ENCODE measurements around the gene AGPS.

The AGPS gene

GRCh38 chr2:177467646-177468045, 75.1 kb downstream of the AGPS start:
- no peaks in the 10 kb centered on the region for H4K20me1 ChIP-seq (ENCODE audit: insufficient read depth, low read length)
- H3K4me1 ChIP-seq (ENCODE audit: low read length) = peaks cover 14% of the 10 kb centered on the region
- TF ChIP-seq EZH2phosphoT487 (IDR thresholded peaks at IDR 0.05; ENCODE audit: low read depth) (no peak), CTCF (IDR thresholded peaks at IDR 0.05; ENCODE audit: low read depth, low read length) (no peak)
- H2AFZ ChIP-seq (ENCODE audit: low read depth, low read length) = no peak overlapping the region
- peaks cover 23% of the 10 kb centered on the region for H3K36me3 ChIP-seq (replicated peaks; ENCODE audit: low read depth, low read length)
- H3K4me3 ChIP-seq (ENCODE audit: low read length) = no peak overlapping the region
- H3K27ac ChIP-seq (ENCODE audit: low read length) = no peak overlapping the region
- no peak overlapping the region for H3K9ac ChIP-seq (ENCODE audit: low read length)
- no peaks in the 10 kb centered on the region for H3K27me3 ChIP-seq (ENCODE audit: low read depth, low read length)
- peak overlapping the region; percentile 50 for H3K4me2 ChIP-seq (ENCODE audit: low read length)
- H3K79me2 ChIP-seq (ENCODE audit: low read length) = no peaks in the 10 kb centered on the region
- 0 out of 2 replicates have a peak, but pooled peaks cover 8% of the 10 kb centered on the region for H3K9me3 ChIP-seq (ENCODE audit: insufficient read depth, low read length)

- H3K79me2 ChIP-seq (ENCODE audit: low read length) = no peaks in the 10 kb centered on the region
- H3K36me3 ChIP-seq (replicated peaks; ENCODE audit: low read depth, low read length) = peaks cover 12% of the 10 kb centered on the region
- no peak overlapping the region for H3K27ac ChIP-seq (ENCODE audit: low read length)
- no peaks in the 10 kb centered on the region for H4K20me1 ChIP-seq (ENCODE audit: insufficient read depth, low read length)
- no peak for TF ChIP-seq EZH2phosphoT487 (IDR thresholded peaks at IDR 0.05; ENCODE audit: low read depth)
- TF ChIP-seq CTCF (IDR thresholded peaks at IDR 0.05; ENCODE audit: low read depth, low read length) = no peak
- no peak overlapping the region for H3K4me3 ChIP-seq (ENCODE audit: low read length)
- no peaks in the 10 kb centered on the region for H3K27me3 ChIP-seq (ENCODE audit: low read depth, low read length)
- H3K4me1 ChIP-seq (ENCODE audit: low read length) = peaks cover 14% of the 10 kb centered on the region
- H3K9ac ChIP-seq (ENCODE audit: low read length) = no peak overlapping the region
- 0 out of 2 replicates have a peak, but pooled peaks cover 5% of the 10 kb centered on the region for H3K9me3 ChIP-seq (ENCODE audit: insufficient read depth, low read length)
- no peak overlapping the region for H2AFZ ChIP-seq (ENCODE audit: low read depth, low read length)
- H3K4me2 ChIP-seq (ENCODE audit: low read length) = no peak overlapping the region
Observed at GRCh38 chr2:177471990-177472389, 79.4 kb downstream of the AGPS start.

- Histone ChIP-seq H3K36me3 (replicated peaks; ENCODE audit: low read depth, low read length) (peaks cover 29% of the 10 kb centered on the region), H3K9ac (ENCODE audit: low read length) (no peak overlapping the region), H2AFZ (ENCODE audit: low read depth, low read length) (no peak overlapping the region), H3K4me3 (ENCODE audit: low read length) (no peak overlapping the region), H4K20me1 (ENCODE audit: insufficient read depth, low read length) (no peaks in the 10 kb centered on the region), H3K79me2 (ENCODE audit: low read length) (no peaks in the 10 kb centered on the region), H3K27ac (ENCODE audit: low read length) (no peak overlapping the region), H3K27me3 (ENCODE audit: low read depth, low read length) (no peaks in the 10 kb centered on the region), H3K4me2 (ENCODE audit: low read length) (no peak overlapping the region), H3K4me1 (ENCODE audit: low read length) (no peaks in the 10 kb centered on the region), H3K9me3 (ENCODE audit: insufficient read depth, low read length) (0 out of 2 replicates have a peak, but pooled peaks cover 5% of the 10 kb centered on the region)
- TF ChIP-seq EZH2phosphoT487 (IDR thresholded peaks at IDR 0.05; ENCODE audit: low read depth) (no peak), CTCF (IDR thresholded peaks at IDR 0.05; ENCODE audit: low read depth, low read length) (no peak)
Observed at GRCh38 chr2:177474301-177474700, 81.7 kb downstream of the AGPS start.

- peaks cover 29% of the 10 kb centered on the region for H3K36me3 ChIP-seq (replicated peaks; ENCODE audit: low read depth, low read length)
- H3K27ac ChIP-seq (ENCODE audit: low read length) = no peak overlapping the region
- 0 out of 2 replicates have a peak, but pooled peaks cover 5% of the 10 kb centered on the region for H3K9me3 ChIP-seq (ENCODE audit: insufficient read depth, low read length)
- H3K4me1 ChIP-seq (ENCODE audit: low read length) = no peaks in the 10 kb centered on the region
- no peak overlapping the region for H2AFZ ChIP-seq (ENCODE audit: low read depth, low read length)
- no peaks in the 10 kb centered on the region for H3K27me3 ChIP-seq (ENCODE audit: low read depth, low read length)
- H4K20me1 ChIP-seq (ENCODE audit: insufficient read depth, low read length) = no peaks in the 10 kb centered on the region
- TF ChIP-seq EZH2phosphoT487 (IDR thresholded peaks at IDR 0.05; ENCODE audit: low read depth) (no peak), CTCF (IDR thresholded peaks at IDR 0.05; ENCODE audit: low read depth, low read length) (no peak)
- H3K79me2 ChIP-seq (ENCODE audit: low read length) = no peaks in the 10 kb centered on the region
- H3K4me3 ChIP-seq (ENCODE audit: low read length) = no peak overlapping the region
- no peak overlapping the region for H3K4me2 ChIP-seq (ENCODE audit: low read length)
- no peak overlapping the region for H3K9ac ChIP-seq (ENCODE audit: low read length)
Observed at GRCh38 chr2:177474998-177475397, 82.4 kb downstream of the AGPS start.

All from OCI-LY3 (cell line).